Measurements from ENCODE around the gene MYH10. TPM values are rescaled to one million over a fixed set of nuclear protein-coding genes. Genes with fewer than 3 reads are reported as not detected.
"Not testable (repeated sequence)": the region's sequence is repeated elsewhere in the genome, so short reads cannot be mapped to it uniquely, and the experiment has no call there.

MYH10 gene
- polyA plus RNA-seq, 1 donor from 2014 or later = 61.1 TPM

- no peak overlapping the region for H3K4me3 ChIP-seq (ENCODE audit: low read length)
- H3K9ac ChIP-seq (ENCODE audit: low read length) = no peak overlapping the region
- no peaks in the 10 kb centered on the region for H3K79me2 ChIP-seq (replicated peaks; ENCODE audit: insufficient read depth, low read length)
- H3K27me3 ChIP-seq (ENCODE audit: insufficient read depth, low read depth, low read length) = no peaks in the 10 kb centered on the region
- H4K20me1 ChIP-seq (ENCODE audit: insufficient read depth) = no peaks in the 10 kb centered on the region
- H2AFZ ChIP-seq (ENCODE audit: low read depth, low read length) = no peak overlapping the region
- H3K36me3 ChIP-seq (ENCODE audit: insufficient read depth, low read length) = no peaks in the 10 kb centered on the region
- H3K27ac ChIP-seq (ENCODE audit: low read length) = no peak overlapping the region
- H3K4me2 ChIP-seq (ENCODE audit: low read length) = no peak overlapping the region
- H3F3A ChIP-seq (ENCODE audit: insufficient read depth, low read length, poor library complexity, severe bottlenecking) = no peaks in the 10 kb centered on the region
- H3K9me3 ChIP-seq (ENCODE audit: low read length) = no peaks in the 10 kb centered on the region
- H3K9me2 ChIP-seq (ENCODE audit: insufficient read depth, low read length) = no peaks in the 10 kb centered on the region
- TF ChIP-seq REST (IDR thresholded peaks at IDR 0.05; ENCODE audit: borderline replicate concordance) (no peak), SMC3 (conservative IDR thresholded peaks at IDR 0.05; ENCODE audit: poor library complexity) (no peak), POLR2AphosphoS5 (IDR thresholded peaks at IDR 0.05) (no peak), CTCF (IDR thresholded peaks at IDR 0.05; ENCODE audit: poor library complexity, severe bottlenecking) (no peak), EZH2 (IDR thresholded peaks at IDR 0.05; ENCODE audit: borderline replicate concordance, insufficient read depth, low read length, poor library complexity, severe bottlenecking) (no peak), RAD21 (conservative IDR thresholded peaks at IDR 0.05) (no peak), EP300 (conservative IDR thresholded peaks at IDR 0.05; ENCODE audit: poor library complexity, severe bottlenecking) (no peak), TAF1 (IDR thresholded peaks at IDR 0.05; ENCODE audit: low read depth) (no peak), MXI1 (conservative IDR thresholded peaks at IDR 0.05; ENCODE audit: poor library complexity, severe bottlenecking) (no peak)
Measured at GRCh38 chr17:8662973-8663372, 32.4 kb upstream of the MYH10 start.

- Histone ChIP-seq H4K20me1 (ENCODE audit: insufficient read depth) (no peaks in the 10 kb centered on the region), H3K9me3 (ENCODE audit: low read length) (no peaks in the 10 kb centered on the region), H3K79me2 (replicated peaks; ENCODE audit: insufficient read depth, low read length) (no peaks in the 10 kb centered on the region), H3K27ac (ENCODE audit: low read length) (no peak overlapping the region), H3K9me2 (ENCODE audit: insufficient read depth, low read length) (no peaks in the 10 kb centered on the region), H3K9ac (ENCODE audit: low read length) (no peak overlapping the region), H2AFZ (ENCODE audit: low read depth, low read length) (no peak overlapping the region), H3F3A (ENCODE audit: insufficient read depth, low read length, poor library complexity, severe bottlenecking) (no peaks in the 10 kb centered on the region), H3K36me3 (ENCODE audit: insufficient read depth, low read length) (no peaks in the 10 kb centered on the region), H3K4me3 (ENCODE audit: low read length) (no peak overlapping the region), H3K27me3 (ENCODE audit: insufficient read depth, low read depth, low read length) (no peaks in the 10 kb centered on the region), H3K4me2 (ENCODE audit: low read length) (no peak overlapping the region)
- TF ChIP-seq CTCF (IDR thresholded peaks at IDR 0.05; ENCODE audit: poor library complexity, severe bottlenecking) (no peak), MXI1 (conservative IDR thresholded peaks at IDR 0.05; ENCODE audit: poor library complexity, severe bottlenecking) (no peak), POLR2AphosphoS5 (IDR thresholded peaks at IDR 0.05) (no peak), RAD21 (conservative IDR thresholded peaks at IDR 0.05) (no peak), TAF1 (IDR thresholded peaks at IDR 0.05; ENCODE audit: low read depth) (no peak), EZH2 (IDR thresholded peaks at IDR 0.05; ENCODE audit: borderline replicate concordance, insufficient read depth, low read length, poor library complexity, severe bottlenecking) (no peak), EP300 (conservative IDR thresholded peaks at IDR 0.05; ENCODE audit: poor library complexity, severe bottlenecking) (no peak), SMC3 (conservative IDR thresholded peaks at IDR 0.05; ENCODE audit: poor library complexity) (no peak)
Measured at GRCh38 chr17:8662076-8662831, 31.7 kb upstream of the MYH10 start.

GRCh38 chr17:8660709-8661108 is 30.2 kb upstream of the MYH10 start:
- H3K9me2 ChIP-seq (ENCODE audit: insufficient read depth, low read length); H3K36me3 ChIP-seq (ENCODE audit: insufficient read depth, low read length); H3K9ac ChIP-seq (ENCODE audit: low read length); H2AFZ ChIP-seq (ENCODE audit: low read depth, low read length); H3K79me2 ChIP-seq (replicated peaks; ENCODE audit: insufficient read depth, low read length); H3K27me3 ChIP-seq (ENCODE audit: insufficient read depth, low read depth, low read length); H3K9me3 ChIP-seq (ENCODE audit: low read length); H3K4me2 ChIP-seq (ENCODE audit: low read length); H3F3A ChIP-seq (ENCODE audit: insufficient read depth, low read length, poor library complexity, severe bottlenecking); H3K27ac ChIP-seq (ENCODE audit: low read length); H3K4me3 ChIP-seq (ENCODE audit: low read length); H4K20me1 ChIP-seq (ENCODE audit: insufficient read depth): not testable (repeated sequence)

Measured in neural cell (in vitro differentiated cells).